Trophoblast cell (in vitro differentiated cells and primary cell): ENCODE results near the gene DNMBP.

Source experiments
- DNase-seq, 2 donors: peaks; one replicate each; pipeline ENCODE4 v3.0.0-alpha.2; 2016
- H2AFZ ChIP-seq: 2 replicates; pipeline ENCODE4 v1.6.1; 2013; ENCODE audit warnings: low read length, moderate library complexity, mild to moderate bottlenecking; ENCODE audit not compliant: insufficient read depth, poor library complexity
- H2AK5ac ChIP-seq: 2 replicates; pipeline ENCODE4 v1.6.1; 2013; ENCODE audit warnings: mild to moderate bottlenecking, low read length
- H2BK120ac ChIP-seq: 2 replicates; pipeline ENCODE4 v1.6.1; 2013; ENCODE audit warnings: low read length, mild to moderate bottlenecking, moderate library complexity; ENCODE audit not compliant: insufficient read depth, poor library complexity
- H2BK12ac ChIP-seq: 2 replicates; pipeline ENCODE4 v1.6.1; 2013; ENCODE audit warnings: mild to moderate bottlenecking, low read length, moderate library complexity
- H2BK5ac ChIP-seq: 2 replicates; pipeline ENCODE4 v1.6.1; 2013; ENCODE audit warnings: low read length, low read depth, moderate library complexity, mild to moderate bottlenecking; ENCODE audit not compliant: poor library complexity
- H3K14ac ChIP-seq: 2 replicates; pipeline ENCODE4 v1.6.1; 2013; ENCODE audit warnings: mild to moderate bottlenecking, low read length
- H3K18ac ChIP-seq: 2 replicates; pipeline ENCODE4 v1.6.1; 2013; ENCODE audit warnings: mild to moderate bottlenecking, low read length
- H3K23ac ChIP-seq: 2 replicates; pipeline ENCODE4 v1.6.1; 2013; ENCODE audit warnings: low read length
- H3K27ac ChIP-seq: 2 replicates; pipeline ENCODE4 v1.5.1; 2013; ENCODE audit warnings: low read depth, mild to moderate bottlenecking, inconsistent platforms, low read length, moderate library complexity
- H3K27me3 ChIP-seq: 2 replicates; pipeline ENCODE4 v1.6.1; 2013; ENCODE audit warnings: inconsistent platforms, mild to moderate bottlenecking, low read length, moderate library complexity; ENCODE audit not compliant: insufficient read depth
- H3K36me3 ChIP-seq, 2 experiments: 1 replicate in 1 of 2; 2 replicates in 1 of 2; pipeline ENCODE4 v1.6.1; 2013; ENCODE audit warnings: low read length in 2 of 2, mild to moderate bottlenecking in 2 of 2, moderate library complexity in 1 of 2; ENCODE audit not compliant: insufficient read depth in 2 of 2, control insufficient read depth in 1 of 2
- H3K4ac ChIP-seq: 2 replicates; pipeline ENCODE4 v1.6.1; 2013; ENCODE audit warnings: low read depth, mild to moderate bottlenecking, low read length, moderate library complexity
- H3K4me1 ChIP-seq, 2 experiments: 1 replicate in 1 of 2; 2 replicates in 1 of 2; pipeline ENCODE4 v1.6.1; 2013; ENCODE audit warnings: low read length in 2 of 2, mild to moderate bottlenecking in 2 of 2, moderate library complexity in 1 of 2; ENCODE audit not compliant: insufficient read depth in 2 of 2, control insufficient read depth in 1 of 2
- H3K4me2 ChIP-seq: 2 replicates; pipeline ENCODE4 v1.6.1; 2013; ENCODE audit warnings: inconsistent platforms, mild to moderate bottlenecking, low read length, moderate library complexity
- H3K4me3 ChIP-seq: 2 replicates; pipeline ENCODE4 v1.5.1; 2013; ENCODE audit warnings: mild to moderate bottlenecking, low read depth, low read length, inconsistent platforms
- H3K79me1 ChIP-seq: one replicate; pipeline ENCODE4 v1.6.1; 2013; ENCODE audit warnings: low read length
- H3K79me2 ChIP-seq: 2 replicates; pipeline ENCODE4 v1.6.1; 2013; ENCODE audit warnings: low read length, mild to moderate bottlenecking; ENCODE audit not compliant: control insufficient read depth, insufficient read depth, poor library complexity
- H3K9ac ChIP-seq: 2 replicates; pipeline ENCODE4 v1.6.1; 2013; ENCODE audit warnings: mild to moderate bottlenecking, low read length
- H3K9me3 ChIP-seq: 2 replicates; pipeline ENCODE4 v1.6.1; 2013; ENCODE audit warnings: low read depth, mild to moderate bottlenecking, control low read depth, inconsistent platforms, low read length; ENCODE audit not compliant: insufficient read depth
- H4K12ac ChIP-seq: 2 replicates; pipeline ENCODE4 v1.6.1; 2013; ENCODE audit warnings: low read depth, mild to moderate bottlenecking, low read length, moderate library complexity
- H4K8ac ChIP-seq: 2 replicates; pipeline ENCODE4 v1.6.1; 2013; ENCODE audit warnings: low read depth, mild to moderate bottlenecking, low read length, moderate library complexity
- H4K91ac ChIP-seq: one replicate; pipeline ENCODE4 v1.6.1; 2013; ENCODE audit warnings: low read depth, mild to moderate bottlenecking, low read length, moderate library complexity
- WGBS: extraction: QIAGEN DNeasy Blood & Tissue Kit; methylation state at CpG from one replicate; pipeline ENCODE4 v1.1.7; 2013; ENCODE audit warnings: missing lambda C conversion rate; ENCODE audit not compliant: insufficient read length, insufficient coverage; ENCODE audit errors: extremely low coverage; 5-methylcytosine and 5-hydroxymethylcytosine counted together

The DNMBP gene

GRCh38 chr10:99944860-99945259 lies 64.9 kb downstream of the DNMBP start:
- Histone ChIP-seq H3K27me3 (no peaks in the 10 kb centered on the region), H2BK120ac (no peak overlapping the region), H4K8ac (no peak overlapping the region), H3K9ac (no peak overlapping the region), H3K36me3 (peaks cover under 1 to 7% of the 10 kb centered on the region in 2 experiments), H3K27ac (no peak overlapping the region), H3K79me1 (no peaks in the 10 kb centered on the region), H3K9me3 (no peaks in the 10 kb centered on the region), H2AK5ac (no peak overlapping the region), H3K4me2 (no peak overlapping the region), H2BK5ac (no peak overlapping the region), H3K4ac (no peak overlapping the region), H3K4me1 (peaks cover 3 to 4% of the 10 kb centered on the region in 2 experiments), H3K79me2 (no peaks in the 10 kb centered on the region), H3K14ac (no peak overlapping the region), H3K23ac (no peak overlapping the region), H4K91ac (no peak overlapping the region), H4K12ac (no peak overlapping the region), H2BK12ac (no peak overlapping the region), H2AFZ (no peak overlapping the region), H3K4me3 (no peak overlapping the region), H3K18ac (no peak overlapping the region)
- WGBS, result no CpG with 5 or more reads among the region's 2 CpGs
- no peak for DNase-seq

GRCh38 chr10:99943908-99944307 lies 65.8 kb downstream of the DNMBP start:
- Histone ChIP-seq H3K14ac (no peak overlapping the region), H3K79me2 (no peaks in the 10 kb centered on the region), H3K36me3 (peaks cover 0 to 7% of the 10 kb centered on the region in 2 experiments), H2AK5ac (no peak overlapping the region), H4K12ac (no peak overlapping the region), H3K79me1 (no peaks in the 10 kb centered on the region), H4K91ac (no peak overlapping the region), H3K4ac (no peak overlapping the region), H3K9me3 (no peaks in the 10 kb centered on the region), H3K23ac (no peak overlapping the region), H2AFZ (no peak overlapping the region), H3K4me1 (peaks cover 3 to 4% of the 10 kb centered on the region in 2 experiments), H3K4me3 (no peak overlapping the region), H2BK5ac (no peak overlapping the region), H3K27ac (no peak overlapping the region), H4K8ac (no peak overlapping the region), H3K4me2 (no peak overlapping the region), H2BK12ac (no peak overlapping the region), H3K18ac (no peak overlapping the region), H3K27me3 (no peaks in the 10 kb centered on the region), H3K9ac (no peak overlapping the region), H2BK120ac (no peak overlapping the region)
- no peak for DNase-seq
- WGBS, result no CpG with 5 or more reads among the region's 3 CpGs

- no peak overlapping the region for H3K23ac ChIP-seq
- no peak overlapping the region for H3K27ac ChIP-seq
- peaks cover 0 to 7% of the 10 kb centered on the region in 2 experiments for H3K36me3 ChIP-seq
- H3K14ac ChIP-seq, result no peak overlapping the region
- H2BK120ac ChIP-seq, result no peak overlapping the region
- H3K79me2 ChIP-seq, result no peaks in the 10 kb centered on the region
- H4K91ac ChIP-seq, result no peak overlapping the region
- no peaks in the 10 kb centered on the region for H3K9me3 ChIP-seq
- H3K4me2 ChIP-seq, result peak overlapping the region; percentile 15
- H3K79me1 ChIP-seq, result no peaks in the 10 kb centered on the region
- no peak overlapping the region for H2AK5ac ChIP-seq
- no peak overlapping the region for H3K4ac ChIP-seq
- no peak overlapping the region for H4K12ac ChIP-seq
- H4K8ac ChIP-seq, result no peak overlapping the region
- no peak overlapping the region for H2BK12ac ChIP-seq
- H2AFZ ChIP-seq, result no peak overlapping the region
- no peak overlapping the region for H3K9ac ChIP-seq
- no CpG with 5 or more reads among the region's 7 CpGs for WGBS
- H3K4me3 ChIP-seq, result no peak overlapping the region
- H3K18ac ChIP-seq, result no peak overlapping the region
- H3K4me1 ChIP-seq, result peaks cover 3 to 4% of the 10 kb centered on the region in 2 experiments
- no peaks in the 10 kb centered on the region for H3K27me3 ChIP-seq
- DNase-seq, result no peak
- H2BK5ac ChIP-seq, result no peak overlapping the region
These were observed 67.6 kb downstream of the DNMBP start for GRCh38 chr10:99941942-99942820.

- Histone ChIP-seq H3K18ac (no peak overlapping the region), H2AFZ (no peak overlapping the region), H3K9me3 (no peaks in the 10 kb centered on the region), H2BK120ac (no peak overlapping the region), H3K79me2 (no peaks in the 10 kb centered on the region), H3K79me1 (no peaks in the 10 kb centered on the region), H3K4me2 (no peak overlapping the region), H3K23ac (no peak overlapping the region), H3K4me1 (peaks cover 3 to 4% of the 10 kb centered on the region in 2 experiments), H3K36me3 (peaks cover 0 to 7% of the 10 kb centered on the region in 2 experiments), H2BK12ac (no peak overlapping the region), H3K27ac (no peak overlapping the region), H2AK5ac (no peak overlapping the region), H4K12ac (no peak overlapping the region), H3K27me3 (no peaks in the 10 kb centered on the region), H4K8ac (no peak overlapping the region), H2BK5ac (no peak overlapping the region), H4K91ac (no peak overlapping the region), H3K9ac (no peak overlapping the region), H3K4ac (no peak overlapping the region), H3K4me3 (no peak overlapping the region), H3K14ac (no peak overlapping the region)
- DNase-seq, result no peak
- no CpG with 5 or more reads among the region's 3 CpGs for WGBS
These were observed 71.2 kb downstream of the DNMBP start for GRCh38 chr10:99938563-99938962.
